GM18868 (cell line): ENCODE data around the gene APBA2.
"Not testable (repeated sequence)": the region's sequence is repeated elsewhere in the genome, so short reads cannot be mapped to it uniquely, and the experiment has no call there.

Source experiments
- ATAC-seq: cut with Tn5 transposase; IDR thresholded peaks from one replicate; pipeline ENCODE4 v1.9.1; 2021; ENCODE audit warnings: mild to moderate bottlenecking, moderate library complexity; ENCODE audit not compliant: unreplicated experiment

APBA2 gene

GRCh38 chr15:28994831-28995596, 109.2 kb downstream of the APBA2 start:
- no peak for ATAC-seq

DNA sequence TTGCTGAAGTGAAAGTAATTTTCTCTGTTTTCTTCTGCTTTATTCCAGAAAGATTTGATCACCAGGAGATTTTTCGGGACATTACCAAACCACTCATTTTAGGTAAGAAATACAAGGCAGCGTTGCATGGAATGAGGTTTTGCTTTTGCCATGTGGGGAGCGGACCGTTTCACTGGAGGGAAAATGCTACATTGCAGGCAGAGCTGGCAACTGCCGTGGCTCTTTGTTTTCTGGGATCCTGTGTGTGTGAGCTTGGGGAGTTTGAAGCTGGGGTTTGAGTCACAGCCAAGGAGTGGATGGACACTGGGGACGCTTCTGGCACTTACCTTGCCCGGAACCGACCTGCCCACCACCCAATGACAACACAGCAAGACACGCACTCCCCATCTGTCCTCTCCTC, 109.9 kb downstream of the APBA2 start:
- ATAC-seq = no peak

- no peak for ATAC-seq
These were observed 110.5 kb downstream of the APBA2 start for GRCh38 chr15:28996289-28996688.

DNA sequence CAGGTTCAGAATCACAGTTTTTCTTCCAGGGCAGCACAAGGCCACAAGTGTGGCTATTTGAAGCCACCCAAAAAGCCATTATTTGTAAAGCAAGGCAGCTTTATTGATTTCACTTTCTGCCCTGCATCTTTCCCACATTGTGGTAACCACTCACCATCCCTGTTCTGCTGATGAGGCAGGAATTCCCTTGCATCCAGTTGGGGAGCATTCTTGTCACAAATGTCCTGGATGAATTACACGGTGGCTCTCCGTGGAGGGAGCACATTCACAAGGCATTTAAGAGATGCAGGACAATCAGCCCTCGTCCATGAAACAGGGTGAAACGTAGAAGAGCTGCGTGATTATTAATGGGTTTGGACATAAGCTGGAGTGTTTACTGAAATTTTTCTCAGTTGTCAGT, 111.2 kb downstream of the APBA2 start:
- ATAC-seq = no peak

DNA sequence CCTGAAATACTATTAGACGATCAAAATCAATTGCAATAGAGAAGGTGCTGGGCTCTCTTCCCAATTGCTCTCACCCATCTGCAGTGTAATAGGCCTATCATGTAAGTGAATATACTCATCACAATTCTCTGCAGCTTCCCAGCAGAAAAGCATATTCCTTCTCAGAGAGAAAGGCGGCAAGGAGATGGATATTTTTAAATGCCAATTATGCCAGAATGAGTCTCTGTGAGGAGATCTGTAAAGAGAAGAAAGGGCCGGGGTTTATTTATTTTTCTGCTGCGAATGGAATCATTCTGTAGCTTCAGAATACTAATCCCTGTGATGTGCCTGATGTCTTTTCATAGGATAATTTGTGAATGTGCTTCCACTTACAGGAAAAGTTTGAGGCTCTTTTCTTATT, 112.0 kb downstream of the APBA2 start:
- no peak for ATAC-seq

DNA sequence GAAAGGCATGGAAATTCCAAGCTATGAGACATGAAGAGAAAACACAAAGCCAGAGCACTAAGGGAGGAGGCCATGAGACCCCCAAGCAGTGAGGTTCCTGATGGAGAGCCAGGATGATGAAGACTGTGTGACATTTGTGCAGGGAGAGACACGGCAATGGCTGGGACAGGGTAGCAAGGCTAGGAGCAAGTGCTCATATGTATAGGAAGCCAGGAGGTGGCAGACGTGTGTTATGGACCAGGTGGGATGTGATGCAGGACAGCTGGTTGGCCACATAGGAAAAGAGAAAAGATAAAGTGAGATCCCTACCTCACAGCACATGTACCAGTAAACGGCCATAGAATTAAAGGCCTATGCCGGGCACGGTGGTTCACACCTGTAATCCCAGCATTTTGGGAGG, 112.7 kb downstream of the APBA2 start:
- no peak for ATAC-seq

DNA sequence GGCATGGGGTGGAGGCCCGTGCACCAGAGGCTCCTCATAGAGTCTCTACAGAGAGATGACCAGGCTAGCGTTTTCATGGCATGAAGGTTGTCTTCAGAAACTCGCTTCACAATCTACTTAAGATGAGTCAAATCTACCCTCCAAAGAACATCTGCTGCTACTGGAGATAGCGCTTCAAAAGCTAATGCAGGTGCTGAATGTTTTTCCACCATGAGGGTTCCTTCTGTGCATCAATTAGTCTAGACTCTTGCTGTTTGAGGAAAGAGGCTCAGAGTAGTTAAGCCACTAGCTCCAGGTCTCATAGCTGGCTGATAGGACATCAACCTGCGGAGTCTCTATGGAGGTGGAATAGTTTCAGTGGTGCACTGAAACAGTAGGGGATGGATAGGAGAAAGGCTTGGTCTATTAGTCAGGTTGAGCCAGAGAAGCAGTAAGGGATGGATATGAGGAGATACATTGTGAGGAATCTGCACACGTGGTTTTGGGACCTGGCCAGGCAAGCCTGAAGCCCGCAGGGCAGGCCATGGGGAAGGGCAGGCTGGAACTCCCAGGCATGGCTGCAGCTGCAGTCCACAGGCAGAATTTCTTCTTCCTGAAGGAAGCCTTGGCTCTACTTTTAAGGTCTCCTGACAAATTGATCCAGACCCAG, 117.5 kb downstream of the APBA2 start:
- no peak for ATAC-seq

- ATAC-seq = no peak
These were observed 118.1 kb downstream of the APBA2 start for GRCh38 chr15:29003840-29004233.

GRCh38 chr15:29005931-29006330, 120.2 kb downstream of the APBA2 start:
- no peak for ATAC-seq

DNA sequence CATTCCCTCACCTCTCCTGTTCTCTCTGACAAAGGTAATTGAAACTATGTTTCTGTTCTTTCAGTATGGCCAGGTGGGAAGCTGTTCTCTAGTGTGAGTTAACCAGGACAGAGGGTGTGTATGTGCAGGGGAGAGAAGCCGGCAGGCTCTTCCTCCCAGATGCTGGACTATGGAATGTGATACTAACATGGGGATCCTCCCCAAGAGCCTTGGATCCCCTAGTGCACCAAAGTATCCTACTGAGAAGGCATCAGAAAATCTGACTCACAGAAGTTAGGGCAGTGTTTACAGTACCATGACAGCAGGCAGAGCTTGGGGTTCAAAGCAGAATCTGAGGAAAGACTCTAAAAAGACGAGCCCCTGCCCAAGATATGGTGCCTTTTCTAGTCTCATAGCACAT, 123.1 kb downstream of the APBA2 start:
- no peak for ATAC-seq

GRCh38 chr15:29012097-29012496, 126.3 kb downstream of the APBA2 start:
- no peak for ATAC-seq

- ATAC-seq = no peak
These were observed 128.7 kb downstream of the APBA2 start for GRCh38 chr15:29014493-29014892.

DNA sequence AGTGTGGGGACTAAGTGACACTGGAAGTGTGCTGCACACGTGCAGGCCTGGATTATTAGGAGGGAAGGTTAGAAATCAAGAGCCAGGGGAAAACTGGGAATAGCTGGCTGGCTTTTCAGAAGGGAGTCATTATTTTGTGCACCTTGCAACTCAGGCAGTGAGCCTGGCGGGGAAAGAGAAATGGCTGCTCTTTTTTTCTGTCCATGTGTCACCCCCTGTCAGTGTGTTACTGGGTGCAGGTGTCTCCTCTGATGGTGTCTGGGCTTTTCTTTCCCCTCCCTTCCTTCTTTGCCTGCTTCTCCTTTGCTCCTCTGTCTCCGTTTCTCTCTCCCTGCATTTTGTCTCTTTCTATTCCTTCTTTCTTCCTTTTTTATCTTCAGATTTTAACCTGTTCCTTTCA, 130.7 kb downstream of the APBA2 start:
- ATAC-seq = no peak

GRCh38 chr15:29018120-29018805, 132.5 kb downstream of the APBA2 start:
- no peak for ATAC-seq

- no peak for ATAC-seq
These were observed 133.5 kb downstream of the APBA2 start for GRCh38 chr15:29018995-29019976.

DNA sequence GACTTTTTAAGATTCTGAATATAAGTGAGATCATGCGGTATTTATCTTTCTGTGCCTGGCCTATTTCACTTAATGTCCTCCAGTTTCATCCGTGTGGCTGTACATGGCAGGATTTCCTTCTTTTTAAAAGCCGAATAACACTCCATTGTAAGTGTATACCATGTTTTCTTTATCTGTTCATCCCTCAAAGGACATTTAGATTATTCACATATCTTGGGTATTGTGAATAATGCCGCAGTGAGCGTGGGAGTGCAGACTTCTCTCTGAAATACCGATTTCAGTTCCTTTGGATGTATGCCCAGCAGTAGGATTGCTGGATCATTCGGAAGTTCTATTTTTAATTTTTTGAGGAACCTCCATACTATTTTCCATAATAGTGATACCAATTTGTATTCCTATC, 136.1 kb downstream of the APBA2 start:
- ATAC-seq = no peak

DNA sequence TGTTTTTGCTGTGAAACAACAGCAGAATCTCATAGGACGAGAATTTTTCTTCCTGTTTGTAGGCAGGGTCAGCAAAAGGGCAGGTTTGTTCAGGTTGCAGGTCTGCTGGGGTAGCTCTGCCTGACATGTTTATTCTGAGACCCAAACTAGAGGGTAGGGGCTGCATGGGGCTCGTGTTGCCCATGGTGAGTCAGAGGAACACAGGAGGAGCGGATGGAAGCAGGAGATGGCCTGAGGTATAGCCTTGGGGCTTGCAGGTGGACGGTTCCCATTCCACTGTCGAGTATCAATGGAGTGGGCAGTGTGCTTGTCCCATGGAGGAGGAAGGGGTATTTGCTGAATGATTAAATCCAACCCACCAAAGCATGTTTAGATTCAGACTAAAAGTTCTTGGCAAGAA, 138.9 kb downstream of the APBA2 start:
- ATAC-seq = no peak

DNA sequence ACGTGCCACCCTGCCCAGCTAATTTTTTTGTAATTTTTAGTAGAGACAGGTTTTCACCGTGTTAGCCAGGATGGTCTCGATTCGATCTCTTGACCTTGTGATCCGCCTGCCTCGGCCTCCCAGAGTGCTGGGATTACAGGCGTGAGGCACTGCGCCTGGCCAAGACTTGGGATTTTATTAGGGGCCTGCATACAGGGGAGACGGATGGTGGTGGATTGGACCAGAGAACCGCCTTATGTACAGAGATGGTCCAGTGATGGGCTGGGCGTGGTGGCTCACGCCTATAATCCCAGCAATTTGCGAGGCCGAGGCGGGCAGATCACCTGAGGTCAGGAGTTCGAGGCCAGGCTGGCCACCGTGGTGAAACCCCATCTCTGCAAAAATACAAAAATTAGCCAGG, 139.6 kb downstream of the APBA2 start:
- not testable (repeated sequence) for ATAC-seq

DNA sequence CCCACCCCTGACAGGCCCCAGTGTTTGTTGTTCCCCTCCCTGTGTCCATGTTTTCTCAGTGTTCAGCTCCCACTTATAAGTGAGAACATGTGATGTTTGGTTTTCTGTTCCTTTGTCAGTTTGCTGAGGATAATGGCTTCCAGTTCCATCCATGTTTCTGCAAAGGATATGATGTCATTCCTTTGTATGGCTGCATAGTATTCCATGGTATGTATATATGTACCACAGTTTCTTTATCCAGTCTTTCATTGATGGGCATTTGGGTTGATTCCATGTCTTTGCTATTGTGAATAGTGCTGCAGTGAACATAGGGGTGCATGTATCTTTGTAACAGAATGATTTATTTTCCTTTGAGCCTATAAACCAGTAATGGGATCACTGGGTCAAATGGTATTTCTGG, 142.4 kb downstream of the APBA2 start:
- not testable (repeated sequence) for ATAC-seq

DNA sequence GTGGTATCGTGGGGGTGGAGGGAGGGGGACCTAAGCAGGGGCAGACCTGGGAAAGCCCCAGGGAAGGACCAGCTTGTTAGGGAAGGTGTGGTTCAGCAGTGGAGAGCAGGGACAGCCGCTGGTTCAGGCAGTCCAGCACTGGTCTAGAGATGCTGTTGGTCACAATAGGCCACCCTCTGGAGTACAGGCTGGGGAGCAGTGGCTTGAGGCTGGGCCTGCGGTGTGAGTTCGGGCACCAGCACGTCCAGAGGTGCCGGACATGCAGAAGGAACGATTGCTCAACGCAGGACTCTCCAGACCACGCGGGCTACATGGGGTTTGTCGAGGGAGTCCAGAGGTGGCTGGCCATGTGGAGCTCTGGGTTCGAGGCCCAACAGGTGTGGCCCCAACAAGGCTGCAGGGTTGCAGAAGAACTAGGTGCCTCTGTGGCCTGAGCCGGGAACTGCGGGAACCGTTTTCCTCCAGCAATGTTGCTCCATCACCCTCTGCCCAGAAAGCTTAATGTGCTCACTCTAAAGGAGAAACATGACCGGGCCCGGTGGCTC, 143.9 kb downstream of the APBA2 start:
- ATAC-seq = no peak
